ENCODE data around the gene DIAPH1. TPM values are rescaled to one million over a fixed set of nuclear protein-coding genes. Genes with fewer than 3 reads are reported as not detected.

Gene DIAPH1
- total RNA-seq = 10 to 100 TPM; 53.3 to 87.7 (median 82.7) TPM
- long read RNA-seq, donor 1, partial matches to known transcripts = 17 of 31 reads
- long read RNA-seq, donor 1, other reads (novel, unspliced or antisense) = 14 of 31 reads
- long read RNA-seq, donor 2, partial matches to known transcripts = 1 of 11 reads
- long read RNA-seq, donor 2, other reads (novel, unspliced or antisense) = 10 of 11 reads

GRCh38 chr5:141618804-141619554 is at the start of gene DIAPH1:
Gene DIAPH1 (minus strand): TSS chr5:141619000. CDS start chr5:141618914, 86 bp downstream.
- H3K36me3 ChIP-seq (ENCODE audit: low read depth) = no peaks in the 10 kb centered on the region
- peak; percentile 95 for TF ChIP-seq CTCF (IDR thresholded peaks at IDR 0.05)
- peaks cover 3% of the 10 kb centered on the region for H3K4me1 ChIP-seq (ENCODE audit: low read depth)
- intact Hi-C loops (cut with DNase I, micrococcal nuclease) = loop anchor here in 1 of 2 donors (2.0 kb wide), 1 partner anchor 26 kb away; no protein-coding TSS in a partner anchor
- peak; percentile 98 to 99 (median 98) for DNase-seq
- H3K9me3 ChIP-seq = no peaks in the 10 kb centered on the region
- peak within 1 kb of the TSS; percentile 92 for H3K4me3 ChIP-seq
- ATAC-seq = peak; percentile 97

GRCh38 chr5:141665995-141666940 is 47.5 kb upstream of the DIAPH1 start:
- intact Hi-C loops (cut with DNase I, micrococcal nuclease) = no loop called here
- DNase-seq (no peak), ATAC-seq (no peak)
- Histone ChIP-seq H3K36me3 (ENCODE audit: low read depth) (no peaks in the 10 kb centered on the region), H3K4me3 (no peak overlapping the region), H3K4me1 (ENCODE audit: low read depth) (peaks cover 2% of the 10 kb centered on the region), H3K9me3 (no peaks in the 10 kb centered on the region)
- TF ChIP-seq CTCF (IDR thresholded peaks at IDR 0.05) = no peak

GRCh38 chr5:141664733-141665461 is 46.1 kb upstream of the DIAPH1 start:
- Histone ChIP-seq H3K4me1 (ENCODE audit: low read depth) (peaks cover 2% of the 10 kb centered on the region), H3K4me3 (no peak overlapping the region), H3K36me3 (ENCODE audit: low read depth) (no peaks in the 10 kb centered on the region), H3K9me3 (no peaks in the 10 kb centered on the region)
- peak; percentile 75 for TF ChIP-seq CTCF (IDR thresholded peaks at IDR 0.05)
- DNase-seq (peak; percentile 84 to 90 (median 89)), ATAC-seq (peak; percentile 98)
- intact Hi-C loops (cut with DNase I, micrococcal nuclease) = no loop called here

GRCh38 chr5:141663506-141663905 is 44.7 kb upstream of the DIAPH1 start:
- Histone ChIP-seq H3K36me3 (ENCODE audit: low read depth) (no peaks in the 10 kb centered on the region), H3K4me3 (no peak overlapping the region), H3K9me3 (no peaks in the 10 kb centered on the region), H3K4me1 (ENCODE audit: low read depth) (peaks cover 2% of the 10 kb centered on the region)
- DNase-seq (no peak), ATAC-seq (no peak)
- intact Hi-C loops (cut with DNase I, micrococcal nuclease) = no loop called here
- TF ChIP-seq CTCF (IDR thresholded peaks at IDR 0.05) = no peak

- intact Hi-C loops (cut with DNase I, micrococcal nuclease) = no loop called here
- no peaks in the 10 kb centered on the region for H3K9me3 ChIP-seq
- ATAC-seq = no peak
- no peak for DNase-seq
- H3K36me3 ChIP-seq (ENCODE audit: low read depth) = no peaks in the 10 kb centered on the region
- H3K4me3 ChIP-seq = no peak overlapping the region
- TF ChIP-seq CTCF (IDR thresholded peaks at IDR 0.05) = no peak
- peaks cover 2% of the 10 kb centered on the region for H3K4me1 ChIP-seq (ENCODE audit: low read depth)
Observed at GRCh38 chr5:141662028-141662427, 43.2 kb upstream of the DIAPH1 start.
